RWPE1 (cell line): Measurements from ENCODE around the gene CASP2.

Experiments
- CTCF ChIA-PET: fragments of 350-600 bp; sonication (Branson Sonifier 250); formaldehyde crosslinking; extraction: SDS; loops from one replicate; lab custom pipeline; 2021; lab: Yijun Ruan, JAX
- POLR2A ChIA-PET: fragments of 400-600 bp; formaldehyde crosslinking; extraction: SDS; loops from one replicate; lab custom pipeline; 2020; ENCODE audit warnings: antibody characterized with exemption; ENCODE audit not compliant: low non-redundant PET; lab: Yijun Ruan, JAX
- DNase-seq: peaks from one replicate; pipeline ENCODE4 v3.0.0; 2012; ENCODE audit warnings: low spot score
- H3K27ac ChIP-seq: fragments of 450-650 bp; 2 replicates; pipeline ENCODE4 v1.5.1; 2017
- CTCF ChIP-seq: fragments of 450-650 bp; conservative IDR thresholded peaks from 2 replicates; pipeline ENCODE4 v1.5.1; 2017; ENCODE audit warnings: low read depth, mild to moderate bottlenecking

Gene CASP2

GRCh38 chr7:143327903-143328302, 39.8 kb downstream of the CASP2 start:
- no peak for DNase-seq
- no peak for TF ChIP-seq CTCF
- ChIA-PET POLR2A (no interaction called here), CTCF (no interaction called here)
- H3K27ac ChIP-seq: no peak overlapping the region

DNA sequence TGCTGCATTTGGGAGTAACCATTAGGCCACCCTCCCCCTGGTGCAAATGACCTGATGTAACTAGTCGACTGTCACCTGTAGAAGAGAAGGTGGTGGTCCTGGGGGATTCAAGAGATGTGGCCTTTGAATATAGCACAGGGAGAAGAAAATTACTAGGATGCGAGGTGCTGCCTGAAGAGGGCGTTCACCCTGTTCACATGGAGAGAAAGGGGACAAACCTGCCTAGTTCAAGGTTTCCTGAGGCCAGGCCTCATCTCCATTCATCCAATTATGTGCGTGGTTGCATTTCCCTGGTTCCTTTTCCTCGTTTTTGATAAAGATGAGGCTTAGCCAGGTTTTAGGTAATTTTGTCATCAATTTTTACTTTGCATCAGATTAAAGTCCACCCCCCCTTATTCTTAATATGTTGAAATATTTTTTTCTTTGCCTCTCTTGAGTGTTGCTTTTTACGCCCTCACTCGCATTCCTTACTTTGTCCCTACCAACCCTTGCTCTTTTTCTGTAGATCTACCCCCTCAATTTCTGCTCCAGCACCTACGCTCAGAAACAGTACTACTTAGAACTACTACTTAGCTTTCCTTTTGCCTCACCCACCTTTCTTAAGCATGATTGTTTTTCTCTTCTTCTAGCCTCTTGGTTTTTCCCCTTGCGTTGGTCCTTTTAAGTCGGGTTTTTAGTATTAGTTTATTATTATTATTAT, 41.5 kb downstream of the CASP2 start:
- POLR2A ChIA-PET: no interaction called here
- H3K27ac ChIP-seq: no peak overlapping the region
- no peak for DNase-seq
- CTCF ChIA-PET: no interaction called here
- TF ChIP-seq CTCF: no peak

- ChIA-PET POLR2A (no interaction called here), CTCF (no interaction called here)
- peak; percentile 85 for DNase-seq
- TF ChIP-seq CTCF: no peak
- H3K27ac ChIP-seq: peak overlapping the region; percentile 85
These were observed 43.1 kb downstream of the CASP2 start for GRCh38 chr7:143331179-143331801.

GRCh38 chr7:143334244-143334643, 46.1 kb downstream of the CASP2 start:
- ChIA-PET POLR2A (no interaction called here), CTCF (no interaction called here)
- no peak for TF ChIP-seq CTCF
- DNase-seq: no peak
- peak overlapping the region; percentile 37; the same call in 1 of the 2 replicates for H3K27ac ChIP-seq

- no peak overlapping the region for H3K27ac ChIP-seq
- ChIA-PET CTCF (no interaction called here), POLR2A (no interaction called here)
- DNase-seq: no peak
- TF ChIP-seq CTCF: no peak
These were observed 49.1 kb downstream of the CASP2 start for GRCh38 chr7:143337216-143337615.

DNA sequence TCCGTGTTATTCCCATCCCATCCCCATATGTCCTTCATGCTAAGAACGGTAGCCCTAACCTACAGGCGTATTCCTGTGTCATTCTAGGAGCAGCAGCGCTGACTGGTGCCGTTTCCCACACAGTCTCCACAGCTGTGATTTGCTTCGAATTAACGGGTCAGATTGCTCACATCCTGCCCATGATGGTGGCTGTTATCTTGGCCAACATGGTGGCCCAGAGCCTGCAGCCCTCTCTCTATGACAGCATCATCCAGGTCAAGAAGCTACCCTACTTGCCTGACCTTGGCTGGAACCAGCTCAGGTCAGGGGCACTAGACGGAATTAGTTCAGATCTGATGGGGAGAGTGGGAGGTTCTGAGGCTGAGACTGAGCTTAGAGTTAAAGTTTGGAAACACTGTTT, 53.7 kb downstream of the CASP2 start:
- H3K27ac ChIP-seq: no peak overlapping the region
- TF ChIP-seq CTCF: no peak
- DNase-seq: no peak
- POLR2A ChIA-PET: no interaction called here
- CTCF ChIA-PET: no interaction called here
